HG02885 (cell line): ENCODE results near the gene TNFAIP2.
"Not testable (repeated sequence)": the region's sequence is repeated elsewhere in the genome, so short reads cannot be mapped to it uniquely, and the experiment has no call there.

ENCODE experiments used
- ATAC-seq: cut with Tn5 transposase; IDR thresholded peaks from one replicate; pipeline ENCODE4 v1.9.1; 2021; ENCODE audit warnings: mild to moderate bottlenecking; ENCODE audit not compliant: unreplicated experiment, poor library complexity

TNFAIP2 gene

DNA sequence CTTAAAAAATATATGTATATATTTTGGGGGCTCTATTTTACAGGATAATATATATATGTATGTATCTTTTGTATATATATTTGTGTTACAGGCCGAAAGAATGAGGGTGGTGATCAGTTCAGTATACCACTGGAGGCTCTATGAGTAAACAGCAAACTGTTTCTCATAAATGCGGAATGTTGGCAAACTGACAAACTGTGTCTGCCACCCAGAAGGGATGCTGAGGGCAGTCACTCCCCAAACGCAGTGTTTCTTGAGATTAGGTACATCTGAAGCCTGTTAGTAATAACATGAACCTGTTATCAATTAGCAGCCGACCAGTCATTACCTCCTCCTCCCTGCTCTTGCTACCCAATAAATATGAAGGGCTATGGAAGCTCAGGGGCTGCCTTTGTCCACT, 20.8 kb downstream of the TNFAIP2 start:
- no peak for ATAC-seq

DNA sequence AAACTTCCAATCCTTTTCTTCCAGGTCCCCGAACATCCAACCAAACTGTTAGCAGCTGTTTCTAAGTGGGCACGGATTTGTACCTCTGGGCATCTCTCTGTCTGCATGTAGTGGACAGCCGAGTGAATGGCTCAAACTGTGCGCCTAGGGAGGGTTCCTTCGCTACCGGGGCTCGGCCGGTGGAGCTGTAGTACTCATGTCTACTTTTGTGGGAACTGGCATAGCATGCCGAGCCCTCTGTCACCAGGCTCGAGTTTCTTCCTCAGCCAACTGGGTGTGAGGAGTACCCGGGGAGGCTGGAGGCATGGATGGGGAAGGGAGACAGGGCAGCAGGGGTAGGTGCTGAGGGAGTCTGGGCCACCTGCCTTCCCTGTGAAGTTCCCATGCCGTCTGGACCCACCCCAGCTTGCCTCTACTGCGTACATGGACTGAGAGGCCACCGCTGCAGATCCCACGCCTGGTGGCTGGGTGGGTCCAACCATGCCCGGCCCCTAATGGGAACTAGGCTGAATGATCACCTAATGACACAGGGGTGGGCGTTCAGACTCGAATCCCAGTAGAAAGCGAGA, 23.0 kb downstream of the TNFAIP2 start:
- ATAC-seq, result no peak

DNA sequence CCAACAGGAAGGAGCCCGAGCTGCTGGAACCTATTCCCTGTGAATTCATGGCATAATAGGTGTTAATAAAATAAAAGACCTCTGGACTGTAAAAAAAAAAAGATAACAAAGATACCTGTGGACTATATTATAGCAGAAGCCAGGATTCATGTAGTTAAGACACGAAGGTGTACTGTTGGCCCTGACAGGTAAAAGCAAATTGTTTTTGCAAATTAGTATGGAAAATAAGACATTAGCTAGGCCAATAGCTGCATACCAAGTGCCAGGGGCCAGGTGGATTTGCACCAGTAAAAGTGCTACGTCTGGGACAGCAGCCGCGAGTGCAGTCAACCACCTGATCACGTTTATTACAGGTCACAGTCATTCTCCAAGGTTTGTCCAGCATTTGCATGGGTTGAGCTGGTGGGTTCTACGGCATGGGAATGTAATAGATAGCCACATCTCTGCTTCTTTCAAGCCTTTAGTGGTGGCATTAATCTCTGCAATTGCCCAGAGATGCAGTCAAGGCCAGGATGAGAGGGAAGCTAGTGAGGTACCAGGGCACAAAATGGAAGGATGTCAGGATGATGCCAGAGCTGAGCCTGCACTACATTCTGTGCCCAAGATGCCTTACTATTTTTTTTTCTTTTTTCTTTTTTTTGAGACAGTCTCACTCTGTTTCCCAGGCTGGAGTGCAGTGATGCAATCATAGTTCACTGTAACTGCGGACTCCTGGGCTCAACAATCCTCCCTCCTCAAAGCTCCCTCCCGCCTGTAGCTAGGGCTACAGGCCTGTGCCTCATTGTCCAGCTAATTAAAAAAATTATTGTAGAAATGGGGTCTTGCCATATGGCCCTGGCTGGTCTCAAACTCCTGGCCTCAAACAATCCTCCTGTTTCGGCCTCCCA, 26.3 kb downstream of the TNFAIP2 start:
- no peak for ATAC-seq

DNA sequence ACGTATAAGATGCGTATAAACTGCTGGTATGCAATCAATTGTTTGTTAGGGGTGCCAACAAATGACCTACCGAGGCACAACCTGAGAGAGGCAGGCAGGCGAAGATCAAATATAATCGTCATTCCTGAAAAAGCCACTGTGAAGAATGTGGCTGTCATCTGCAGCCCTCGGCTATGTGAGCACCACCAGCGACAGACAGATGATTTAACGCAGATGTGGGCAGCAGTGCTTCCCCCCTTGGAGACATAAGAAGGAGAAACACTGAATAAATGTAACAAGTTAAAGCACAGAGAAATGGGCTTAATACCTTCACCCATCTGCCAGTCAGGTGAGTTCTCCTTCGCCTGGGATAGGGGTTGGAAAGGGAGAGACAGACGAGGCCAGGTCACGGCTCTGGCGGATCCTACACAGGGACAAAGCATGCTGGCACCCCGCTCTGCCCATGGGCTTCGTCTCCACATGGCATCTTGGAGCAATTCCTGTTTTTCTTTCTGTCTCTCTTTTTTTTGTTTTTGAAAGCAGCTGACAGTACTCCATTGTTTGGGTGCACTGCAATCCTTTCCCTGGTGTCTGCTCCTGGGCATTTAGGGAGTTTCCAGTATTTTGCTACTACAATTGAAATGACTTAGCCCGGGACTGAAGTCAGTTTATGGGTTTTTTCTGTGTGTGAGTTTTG, 28.1 kb downstream of the TNFAIP2 start:
- no peak for ATAC-seq

DNA sequence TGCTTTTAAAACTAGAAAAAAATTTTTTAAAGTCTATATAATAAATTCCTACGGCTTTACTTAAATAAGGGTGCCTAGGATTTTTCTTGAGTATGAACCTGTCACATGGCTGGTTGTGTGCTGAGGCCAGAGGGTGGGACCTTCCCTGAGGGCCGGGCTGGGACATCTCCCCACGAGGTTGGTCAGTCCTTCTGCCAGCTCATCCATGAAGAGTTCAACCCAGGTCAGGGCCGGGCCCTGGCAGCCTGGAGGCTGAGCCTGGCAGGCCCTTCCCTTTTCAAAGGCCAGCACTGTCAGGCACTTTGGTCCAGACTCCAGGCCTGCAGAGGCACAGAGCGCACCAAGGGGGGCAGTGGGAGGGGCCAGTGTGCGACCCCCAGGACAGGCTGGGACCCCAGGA, 31.7 kb downstream of the TNFAIP2 start:
- ATAC-seq, result no peak

DNA sequence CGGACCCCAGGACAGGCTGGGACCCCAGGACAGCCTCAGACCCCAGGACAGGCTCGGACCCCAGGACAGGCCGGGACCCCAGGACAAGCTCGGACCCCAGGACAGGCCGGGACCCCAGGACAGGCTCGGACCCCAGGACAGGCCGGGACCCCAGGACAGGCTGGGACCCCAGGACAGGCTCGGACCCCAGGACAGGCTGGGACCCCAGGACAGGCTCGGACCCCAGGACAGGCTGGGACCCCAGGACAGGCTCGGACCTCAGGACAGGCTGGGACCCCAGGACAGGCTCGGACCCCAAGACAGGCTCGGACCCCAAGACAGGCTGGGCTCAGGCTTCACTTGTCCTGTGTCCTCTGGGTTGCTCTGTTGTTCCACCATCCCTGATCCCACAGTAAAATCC, 32.2 kb downstream of the TNFAIP2 start:
- ATAC-seq, result not testable (repeated sequence)

DNA sequence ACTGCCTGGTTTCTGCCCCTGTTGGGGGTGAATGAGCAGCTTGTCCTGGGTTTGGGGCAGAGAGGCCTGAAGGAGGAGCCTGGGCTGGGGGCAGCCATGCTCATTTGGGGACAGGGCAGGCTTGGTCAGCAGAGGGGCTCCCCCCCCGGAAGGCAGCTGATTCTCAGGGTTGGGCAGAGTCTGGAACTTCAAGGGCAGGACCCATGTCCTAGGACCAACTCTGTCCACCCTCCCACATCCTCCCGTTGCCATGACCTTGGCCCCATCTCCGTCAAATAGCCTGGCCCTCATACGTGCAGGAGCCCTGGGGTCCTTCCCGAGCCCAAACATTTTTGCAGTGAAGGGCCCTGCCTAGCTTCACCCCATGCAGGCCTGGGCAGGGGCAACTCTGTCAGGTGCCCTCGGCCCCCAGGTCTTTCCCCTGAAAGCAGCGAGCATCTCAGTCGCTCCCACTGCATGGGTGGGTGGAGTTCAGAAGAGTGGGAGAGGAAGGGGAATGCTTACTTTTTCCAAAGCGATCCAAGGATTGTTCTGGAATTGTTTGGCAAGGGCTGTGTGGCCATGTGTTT, 32.6 kb downstream of the TNFAIP2 start:
- ATAC-seq, result no peak

DNA sequence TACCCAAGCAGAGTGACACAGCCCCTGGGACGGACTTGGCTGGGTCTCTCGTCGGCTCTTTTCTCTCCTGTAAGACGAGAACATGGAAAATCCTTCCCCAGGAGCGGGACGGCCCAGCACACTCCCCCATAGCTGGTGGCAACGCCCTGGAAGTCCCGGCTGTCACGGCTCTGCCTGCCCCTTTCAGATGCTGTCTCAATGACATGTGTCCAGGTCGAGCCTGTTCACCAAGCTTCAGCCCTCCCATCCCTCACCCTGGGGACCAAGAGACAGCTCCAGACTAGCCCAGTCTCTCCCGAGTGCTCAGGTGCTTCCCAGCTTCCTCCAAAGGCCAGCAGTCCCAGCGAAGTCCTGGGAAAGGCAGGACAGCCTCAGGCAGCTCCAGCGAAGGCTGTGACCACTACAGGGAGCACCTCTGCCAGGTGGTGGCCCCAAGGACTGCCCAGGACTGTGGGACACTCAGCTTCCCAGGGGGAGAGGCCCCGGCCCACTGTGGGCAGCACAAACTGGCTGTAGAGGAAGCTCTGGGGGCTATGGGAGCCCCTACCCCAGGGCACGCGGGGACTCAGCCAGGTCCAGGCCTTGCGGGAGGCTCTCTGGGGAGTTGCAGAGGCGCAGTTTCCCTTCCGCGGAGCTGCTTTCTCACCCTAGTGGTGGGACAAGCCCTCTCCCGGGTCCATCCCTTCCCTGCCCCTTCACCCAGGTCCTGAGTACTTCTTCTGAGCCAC, 33.6 kb downstream of the TNFAIP2 start:
- no peak for ATAC-seq

DNA sequence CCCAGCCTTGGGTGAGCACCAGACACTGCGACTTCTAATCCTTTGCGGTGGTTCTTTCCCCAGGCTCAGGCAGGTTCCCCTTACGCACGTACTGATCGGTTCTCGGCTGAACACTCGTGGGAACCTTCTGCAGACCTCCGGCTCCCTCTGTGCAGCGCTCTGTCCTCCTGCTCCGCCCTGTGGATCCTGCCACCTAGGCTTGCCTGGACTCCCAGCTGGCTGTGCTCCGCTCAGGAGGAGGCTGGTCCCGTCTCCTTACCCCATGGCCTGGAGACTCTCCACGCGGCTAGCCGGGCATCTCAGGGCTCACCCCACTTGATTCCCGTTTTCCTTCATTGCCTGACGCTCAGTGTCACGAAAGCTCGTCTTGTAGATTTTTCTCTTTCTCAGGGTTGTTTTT, 34.7 kb downstream of the TNFAIP2 start:
- no peak for ATAC-seq

DNA sequence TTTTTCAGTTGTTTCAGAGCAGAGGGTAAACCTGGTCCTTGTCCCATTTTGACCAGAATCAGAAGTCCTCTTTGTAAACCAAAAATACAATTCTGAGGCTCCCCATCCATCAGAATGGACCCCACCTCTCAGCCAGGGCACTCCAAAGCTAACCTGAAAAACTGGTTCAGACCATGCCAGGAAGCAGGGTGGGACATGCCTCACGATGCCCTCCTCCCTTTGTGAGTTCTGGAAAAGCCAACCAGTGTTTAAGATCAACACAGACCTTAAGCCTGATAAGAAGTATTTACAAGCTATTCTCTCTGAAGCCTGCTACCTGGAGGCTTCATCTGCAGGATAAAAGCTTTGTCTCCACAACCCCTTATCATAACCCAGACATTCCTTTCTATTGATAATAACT, 35.4 kb downstream of the TNFAIP2 start:
- ATAC-seq, result no peak

DNA sequence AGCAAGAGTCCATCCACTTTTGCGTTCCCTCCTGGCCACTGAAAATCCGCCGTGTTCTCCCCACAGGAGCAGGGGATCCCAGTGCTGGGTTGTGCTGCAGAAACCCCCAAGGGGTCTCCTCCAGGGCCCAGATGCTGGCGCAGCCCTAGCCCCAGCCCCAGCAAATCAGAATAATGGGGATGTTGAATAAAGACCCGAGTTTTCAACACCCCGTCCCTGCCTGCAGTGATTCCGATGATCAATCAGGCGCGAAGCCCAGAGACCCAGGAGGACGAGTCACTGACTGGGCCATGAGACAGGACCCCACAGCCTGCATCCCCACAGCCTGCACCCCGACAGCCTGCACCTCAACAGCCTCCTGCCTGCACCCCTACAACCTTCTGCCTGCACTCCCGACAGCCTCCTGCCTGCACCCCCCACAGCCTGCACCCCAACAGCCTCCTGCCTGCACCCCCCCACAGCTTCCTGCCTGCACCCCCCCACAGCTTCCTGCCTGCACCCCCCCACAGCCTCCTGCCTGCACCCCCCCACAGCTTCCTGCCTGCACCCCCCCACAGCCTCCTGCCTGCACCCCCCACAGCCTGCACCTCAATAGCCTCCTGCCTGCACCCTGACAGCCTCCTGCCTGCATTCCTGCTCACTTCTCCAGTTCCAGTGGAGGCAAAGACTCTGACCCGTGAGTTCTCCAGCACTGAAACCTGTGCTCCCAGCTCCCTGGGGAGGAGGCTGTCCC, 37.2 kb downstream of the TNFAIP2 start:
- ATAC-seq, result no peak

DNA sequence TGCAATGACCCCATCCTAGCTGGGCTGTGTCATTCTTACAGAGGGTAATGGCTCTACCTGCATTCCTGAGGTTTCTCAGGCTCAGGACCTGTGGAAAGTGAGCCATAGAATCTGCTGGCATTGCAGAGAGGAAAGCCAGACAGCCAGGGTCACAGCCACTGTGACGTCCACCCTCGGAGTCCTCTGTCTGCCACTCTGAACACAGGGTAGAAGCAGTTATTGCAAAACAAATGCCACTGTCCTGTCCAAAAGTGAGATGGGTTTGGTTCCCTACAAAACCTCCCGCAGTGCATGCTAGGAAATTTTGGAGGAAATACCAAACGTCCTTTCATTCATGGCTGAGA, 37.8 kb downstream of the TNFAIP2 start:
- ATAC-seq, result no peak

DNA sequence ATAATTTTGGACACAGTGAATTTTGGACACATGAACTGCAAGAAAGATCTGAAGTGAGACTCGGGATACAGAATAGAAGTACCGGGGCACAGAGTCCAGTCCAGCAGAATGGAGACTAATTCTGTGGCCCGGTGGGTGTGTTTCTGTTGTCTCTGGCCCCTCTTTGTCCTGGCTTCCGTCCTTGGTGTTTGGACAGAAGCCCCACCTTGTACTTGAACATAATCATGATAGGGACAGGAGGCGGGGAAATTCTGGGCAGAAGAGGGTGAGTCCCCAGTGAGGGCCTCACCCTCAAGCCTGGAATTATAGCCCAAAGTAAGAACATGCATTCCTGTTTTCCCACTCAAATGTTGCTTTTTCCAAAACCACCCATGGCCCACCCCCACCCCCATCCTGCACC, 39.9 kb downstream of the TNFAIP2 start:
- no peak for ATAC-seq

DNA sequence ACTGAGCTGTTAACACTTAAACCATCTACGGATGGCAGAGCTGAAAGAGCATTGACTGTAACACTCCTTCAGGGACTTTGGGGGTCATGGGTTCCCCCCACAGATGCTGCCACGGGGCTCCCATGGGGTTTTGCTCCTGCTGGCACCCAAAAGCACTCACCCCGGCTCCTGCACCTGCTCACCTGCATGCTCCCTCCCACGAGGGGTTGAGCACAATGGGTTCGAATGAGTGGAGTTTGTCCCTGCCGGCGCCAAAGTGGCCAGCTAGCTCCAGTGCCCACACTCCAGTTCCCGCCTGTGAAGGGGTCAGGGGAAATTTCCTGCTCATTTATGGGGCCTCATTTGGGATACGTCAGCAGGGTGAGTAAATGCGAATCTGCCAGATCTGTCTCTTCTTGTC, 40.7 kb downstream of the TNFAIP2 start:
- no peak for ATAC-seq

DNA sequence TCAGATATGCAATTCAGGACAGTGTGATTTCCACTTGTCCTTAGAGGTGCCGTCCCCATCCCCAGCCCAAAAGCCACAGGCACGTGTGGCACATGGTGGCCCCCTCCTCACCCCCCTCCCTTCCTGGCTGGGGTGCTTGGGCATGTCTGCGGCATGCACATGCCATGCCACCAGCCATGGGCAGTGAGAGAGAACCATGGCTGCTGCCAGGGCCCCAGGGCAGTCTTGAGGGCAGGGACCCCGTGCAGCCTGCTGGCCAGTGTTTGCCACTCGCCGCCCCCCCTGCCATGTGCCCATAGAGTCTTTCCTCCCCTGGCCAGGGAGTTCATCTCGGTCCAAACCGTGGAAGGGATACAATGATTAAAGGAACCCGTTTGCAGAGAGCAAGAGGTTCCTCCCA, 41.5 kb downstream of the TNFAIP2 start:
- ATAC-seq, result no peak

DNA sequence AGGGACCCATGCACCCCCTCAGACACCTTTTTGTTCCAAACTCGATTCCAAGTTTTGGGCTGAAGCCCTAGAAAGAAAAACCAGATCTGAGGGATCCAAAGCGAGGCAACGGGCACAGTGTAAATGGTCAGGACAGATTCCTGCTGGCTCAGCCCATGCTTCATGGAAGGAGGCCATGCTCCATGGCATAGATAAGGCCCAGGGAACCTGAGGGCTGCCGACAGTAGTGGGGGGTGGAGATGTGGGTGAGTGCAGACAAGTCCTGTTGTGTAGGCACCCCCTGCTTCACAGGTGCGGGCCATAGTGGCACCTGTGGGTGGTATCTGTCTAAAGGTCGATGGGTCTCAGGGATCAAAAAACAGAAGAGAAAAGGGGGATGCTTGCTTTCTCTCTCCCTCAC, 42.1 kb downstream of the TNFAIP2 start:
- no peak for ATAC-seq

DNA sequence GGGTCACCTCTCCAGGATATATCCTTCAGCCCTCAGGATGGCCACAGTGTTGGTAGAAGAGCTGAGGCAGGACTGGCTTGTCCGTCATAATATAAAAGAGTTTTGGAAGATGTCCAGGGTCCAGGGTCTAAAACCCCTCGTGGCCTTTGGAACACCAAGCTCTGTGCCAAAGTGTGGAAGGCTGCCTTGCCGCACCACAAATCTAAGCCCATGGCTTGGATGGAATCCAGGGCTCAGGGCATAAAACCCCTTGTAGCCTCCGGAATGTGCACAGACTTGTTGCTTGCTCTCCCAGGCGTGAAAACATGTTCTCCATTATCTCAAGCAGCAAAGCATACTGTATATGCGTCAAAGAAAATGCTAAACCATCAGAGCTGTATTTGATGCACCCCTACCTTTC, 46.7 kb downstream of the TNFAIP2 start:
- ATAC-seq, result no peak

DNA sequence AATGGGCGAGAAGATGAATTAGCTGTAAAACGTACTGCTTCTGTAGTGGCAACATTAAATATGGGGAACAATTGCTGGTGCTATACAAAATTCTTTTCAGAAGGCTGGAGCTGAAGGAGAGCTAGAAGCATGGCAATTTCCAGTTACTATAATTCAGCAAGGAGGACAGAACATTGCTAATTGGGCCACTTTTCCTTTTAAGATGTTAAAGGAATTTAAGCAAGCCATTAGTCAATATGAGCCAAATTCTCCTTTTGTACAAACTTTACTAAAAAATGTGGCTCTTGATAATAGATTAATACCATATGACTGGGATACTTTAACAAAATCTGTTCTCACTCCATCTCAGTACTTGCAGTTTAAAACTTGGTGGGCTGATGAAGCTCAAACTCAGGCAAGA, 47.9 kb downstream of the TNFAIP2 start:
- not testable (repeated sequence) for ATAC-seq

DNA sequence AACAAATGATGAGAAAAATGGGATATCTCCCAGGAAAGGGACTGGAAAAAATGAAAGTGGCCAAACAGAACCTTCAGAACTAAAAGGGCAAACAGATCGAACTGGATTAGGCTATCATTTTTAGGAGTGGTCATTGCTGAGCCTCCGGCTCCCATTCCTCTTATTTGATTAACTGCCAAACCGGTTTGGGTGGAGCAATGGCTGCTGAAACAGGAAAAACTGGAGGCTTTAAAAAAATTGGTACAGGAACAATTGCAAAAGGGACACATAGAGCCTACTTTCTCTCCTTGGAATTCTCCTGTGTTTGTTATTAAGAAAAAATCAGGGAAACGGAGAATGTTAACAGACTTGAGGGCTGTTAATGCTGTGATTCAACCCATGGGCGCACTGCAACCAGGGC, 49.7 kb downstream of the TNFAIP2 start:
- no peak for ATAC-seq

DNA sequence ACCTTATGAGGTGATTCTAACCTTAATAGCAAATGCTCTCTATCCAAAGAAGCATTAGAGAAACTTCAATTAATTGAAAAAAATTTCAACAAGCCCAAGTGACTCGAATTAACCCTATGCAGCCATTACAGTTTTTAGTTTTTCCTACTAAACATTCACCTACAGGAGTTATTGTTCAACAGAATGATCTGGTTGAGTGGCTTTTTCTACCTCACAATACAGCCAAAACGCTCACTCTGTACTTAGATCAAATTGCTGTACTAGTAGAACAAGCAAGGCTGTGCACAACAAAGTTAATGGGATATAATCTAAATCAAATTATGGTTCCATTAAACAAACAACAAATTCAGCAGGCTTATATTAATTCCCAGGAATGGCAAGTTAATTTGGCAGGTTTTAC, 50.6 kb downstream of the TNFAIP2 start:
- ATAC-seq, result not testable (repeated sequence)
